Sigmoid colon (tissue), 4 donors: ENCODE results near the gene CASP3.

Experiments
- EP300 ChIP-seq, 4 donors: sonication (generic); formaldehyde crosslinking; IDR thresholded peaks; one replicate each; pipeline ENCODE4 v1.6.1; 2017; ENCODE audit warnings: antibody characterized with exemption in 4 of 4
- POLR2A ChIP-seq, 2 donors: fragments of 450-650 bp; IDR thresholded peaks; one replicate each; pipeline ENCODE4 v1.6.1; 2016; ENCODE audit warnings: antibody characterized with exemption in 2 of 2, mild to moderate bottlenecking in 2 of 2, moderate library complexity in 2 of 2
- POLR2AphosphoS5 ChIP-seq, 4 donors: sonication (generic); formaldehyde crosslinking; IDR thresholded peaks; one replicate each; pipeline ENCODE4 v1.6.1; 2017; ENCODE audit warnings: antibody characterized with exemption in 4 of 4
- TF ChIP-seq, protein P1 (sequence below), 4 experiments: fragments of 450-650 bp in 3 of 4; fragments of 200-600 bp in 1 of 4; IDR thresholded peaks; one replicate each; pipeline ENCODE4 v1.5.1; 2016 to 2019; ENCODE audit warnings: antibody characterized with exemption in 4 of 4, mild to moderate bottlenecking in 3 of 4, moderate library complexity in 2 of 4

DNA sequence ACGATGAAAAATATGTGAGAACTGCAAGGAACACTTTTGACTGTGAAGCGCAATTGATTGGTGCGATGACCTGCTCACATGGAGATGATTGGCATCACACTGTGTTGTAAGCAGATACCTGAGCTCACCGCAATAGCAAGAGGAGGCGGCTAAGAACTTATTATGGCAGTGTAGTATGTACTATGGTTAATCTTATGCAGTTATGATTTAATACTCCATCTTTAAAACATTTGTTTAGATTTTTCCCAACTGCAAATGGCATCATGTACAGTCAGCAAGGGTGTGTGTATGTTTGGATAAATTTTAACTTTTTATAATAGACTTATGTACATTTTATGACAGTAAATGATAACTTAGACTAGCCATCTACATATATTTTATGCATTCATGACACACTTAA, 25.8 kb upstream of the CASP3 start:
- TF ChIP-seq, protein P1, sequence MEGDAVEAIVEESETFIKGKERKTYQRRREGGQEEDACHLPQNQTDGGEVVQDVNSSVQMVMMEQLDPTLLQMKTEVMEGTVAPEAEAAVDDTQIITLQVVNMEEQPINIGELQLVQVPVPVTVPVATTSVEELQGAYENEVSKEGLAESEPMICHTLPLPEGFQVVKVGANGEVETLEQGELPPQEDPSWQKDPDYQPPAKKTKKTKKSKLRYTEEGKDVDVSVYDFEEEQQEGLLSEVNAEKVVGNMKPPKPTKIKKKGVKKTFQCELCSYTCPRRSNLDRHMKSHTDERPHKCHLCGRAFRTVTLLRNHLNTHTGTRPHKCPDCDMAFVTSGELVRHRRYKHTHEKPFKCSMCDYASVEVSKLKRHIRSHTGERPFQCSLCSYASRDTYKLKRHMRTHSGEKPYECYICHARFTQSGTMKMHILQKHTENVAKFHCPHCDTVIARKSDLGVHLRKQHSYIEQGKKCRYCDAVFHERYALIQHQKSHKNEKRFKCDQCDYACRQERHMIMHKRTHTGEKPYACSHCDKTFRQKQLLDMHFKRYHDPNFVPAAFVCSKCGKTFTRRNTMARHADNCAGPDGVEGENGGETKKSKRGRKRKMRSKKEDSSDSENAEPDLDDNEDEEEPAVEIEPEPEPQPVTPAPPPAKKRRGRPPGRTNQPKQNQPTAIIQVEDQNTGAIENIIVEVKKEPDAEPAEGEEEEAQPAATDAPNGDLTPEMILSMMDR (IDR thresholded peaks at IDR 0.05): no peak
- TF ChIP-seq POLR2A (IDR thresholded peaks at IDR 0.05) (no peak), EP300 (IDR thresholded peaks at IDR 0.05) (no peak), POLR2AphosphoS5 (IDR thresholded peaks at IDR 0.05) (no peak)
